ENCODE data around the gene AMBP. TPM values are rescaled to one million over a fixed set of nuclear protein-coding genes. Genes with fewer than 3 reads are reported as not detected.

Gene AMBP
- not detected for total RNA-seq

DNA sequence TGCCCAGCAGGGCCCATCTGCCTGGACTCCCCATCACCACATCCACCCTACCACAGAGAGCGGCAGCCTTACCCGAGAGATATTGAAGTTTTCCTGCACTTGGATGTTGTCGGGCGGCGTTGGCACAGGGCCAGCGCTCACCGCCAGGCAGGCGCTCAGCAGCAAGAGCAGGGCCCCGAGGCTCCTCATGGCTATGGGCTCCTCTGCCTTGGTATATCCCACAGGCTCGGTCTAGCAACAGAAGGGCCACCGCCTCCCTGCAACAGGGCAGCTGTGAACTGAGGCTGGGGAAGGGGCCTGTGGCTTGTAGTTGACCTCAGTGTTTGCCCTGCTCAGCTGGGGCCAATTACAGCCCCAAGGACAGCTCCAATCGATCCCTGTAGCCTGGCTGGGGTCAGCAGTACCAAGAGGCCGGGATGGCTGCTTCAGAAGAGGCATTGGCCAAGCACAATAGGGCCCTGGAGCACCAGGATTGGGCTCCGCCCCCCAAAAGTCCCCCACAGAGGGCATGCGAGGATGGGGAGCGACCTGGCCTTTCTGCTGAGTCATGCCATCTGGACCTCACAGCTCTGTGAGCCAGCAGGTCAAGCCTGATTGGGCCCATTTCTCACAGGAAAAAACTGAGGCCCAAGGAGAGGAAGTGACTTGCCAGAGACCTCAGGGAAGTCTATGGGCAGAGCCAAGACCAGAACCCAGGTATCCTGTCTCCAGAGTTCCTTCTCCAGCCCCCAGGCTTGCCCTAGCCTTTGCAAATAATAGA lies at the start of gene AMBP:
Gene AMBP (minus strand): TSS at position 280 of the 760 bp plus-strand sequence. CDS start 91 bp downstream, at position 189.
- Histone ChIP-seq H3K27ac (no peak within 1 kb of the TSS), H3K4me3 (no peak within 1 kb of the TSS), H3K9me3 (no peaks in the 10 kb centered on the region), H3K36me3 (no peaks in the 10 kb centered on the region), H3K27me3 (no peaks in the 10 kb centered on the region), H3K4me1 (no peaks in the 10 kb centered on the region)
- DNase-seq (ENCODE audit: low spot score), result no peak
- TF ChIP-seq, protein P1, sequence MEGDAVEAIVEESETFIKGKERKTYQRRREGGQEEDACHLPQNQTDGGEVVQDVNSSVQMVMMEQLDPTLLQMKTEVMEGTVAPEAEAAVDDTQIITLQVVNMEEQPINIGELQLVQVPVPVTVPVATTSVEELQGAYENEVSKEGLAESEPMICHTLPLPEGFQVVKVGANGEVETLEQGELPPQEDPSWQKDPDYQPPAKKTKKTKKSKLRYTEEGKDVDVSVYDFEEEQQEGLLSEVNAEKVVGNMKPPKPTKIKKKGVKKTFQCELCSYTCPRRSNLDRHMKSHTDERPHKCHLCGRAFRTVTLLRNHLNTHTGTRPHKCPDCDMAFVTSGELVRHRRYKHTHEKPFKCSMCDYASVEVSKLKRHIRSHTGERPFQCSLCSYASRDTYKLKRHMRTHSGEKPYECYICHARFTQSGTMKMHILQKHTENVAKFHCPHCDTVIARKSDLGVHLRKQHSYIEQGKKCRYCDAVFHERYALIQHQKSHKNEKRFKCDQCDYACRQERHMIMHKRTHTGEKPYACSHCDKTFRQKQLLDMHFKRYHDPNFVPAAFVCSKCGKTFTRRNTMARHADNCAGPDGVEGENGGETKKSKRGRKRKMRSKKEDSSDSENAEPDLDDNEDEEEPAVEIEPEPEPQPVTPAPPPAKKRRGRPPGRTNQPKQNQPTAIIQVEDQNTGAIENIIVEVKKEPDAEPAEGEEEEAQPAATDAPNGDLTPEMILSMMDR (IDR thresholded peaks at IDR 0.05), result no peak

DNA sequence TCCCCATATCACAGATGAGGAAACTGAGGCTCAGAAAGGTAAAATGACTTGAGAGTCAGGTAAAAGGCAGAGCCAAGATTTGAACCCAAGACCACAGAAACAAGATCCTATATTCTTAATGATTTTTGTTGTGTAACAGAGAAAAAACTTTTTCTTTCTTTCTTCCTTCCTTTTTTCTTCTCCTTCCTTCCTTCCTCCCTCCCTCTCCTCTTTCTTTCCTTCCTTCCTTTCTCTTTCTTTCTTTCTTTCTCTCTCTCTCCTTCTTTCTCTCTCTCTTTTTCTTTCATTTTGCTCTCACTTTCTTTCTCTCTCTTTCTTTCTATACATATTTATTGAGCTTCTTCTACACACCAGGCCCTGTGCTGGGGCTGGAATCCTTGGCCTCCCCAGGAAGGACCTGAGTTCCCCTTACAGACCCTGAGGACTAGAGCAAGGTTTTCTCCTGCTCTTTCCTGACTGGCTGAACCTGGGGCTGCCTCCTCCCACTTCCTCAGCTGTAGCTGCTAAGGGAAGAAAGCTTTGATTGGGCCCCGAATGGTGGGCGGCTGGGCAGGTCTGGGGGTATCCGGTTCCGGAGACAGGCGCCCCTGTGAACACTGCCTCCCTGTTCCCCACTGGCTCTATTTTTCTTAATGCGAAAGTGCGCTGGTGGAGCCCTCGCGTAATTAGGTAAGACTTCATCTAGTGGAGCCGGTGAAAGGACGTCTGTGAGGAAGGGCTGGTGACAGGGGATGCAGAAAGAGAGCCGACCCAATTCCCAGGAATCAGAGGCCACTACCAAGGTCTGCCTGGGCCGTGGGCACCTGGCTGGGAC lies 48.4 kb upstream of the AMBP start:
- H3K4me1 ChIP-seq, result peaks cover 0 to 19% of the 10 kb centered on the region in 2 donors
- H3K36me3 ChIP-seq, result no peaks in the 10 kb centered on the region
- TF ChIP-seq, protein P1 (IDR thresholded peaks at IDR 0.05), result no peak
- no peaks in the 10 kb centered on the region for H3K9me3 ChIP-seq
- no peak for DNase-seq (ENCODE audit: low spot score)
- H3K27ac ChIP-seq, result no peak overlapping the region
- H3K4me3 ChIP-seq, result no peak overlapping the region
- no peaks in the 10 kb centered on the region for H3K27me3 ChIP-seq

DNA sequence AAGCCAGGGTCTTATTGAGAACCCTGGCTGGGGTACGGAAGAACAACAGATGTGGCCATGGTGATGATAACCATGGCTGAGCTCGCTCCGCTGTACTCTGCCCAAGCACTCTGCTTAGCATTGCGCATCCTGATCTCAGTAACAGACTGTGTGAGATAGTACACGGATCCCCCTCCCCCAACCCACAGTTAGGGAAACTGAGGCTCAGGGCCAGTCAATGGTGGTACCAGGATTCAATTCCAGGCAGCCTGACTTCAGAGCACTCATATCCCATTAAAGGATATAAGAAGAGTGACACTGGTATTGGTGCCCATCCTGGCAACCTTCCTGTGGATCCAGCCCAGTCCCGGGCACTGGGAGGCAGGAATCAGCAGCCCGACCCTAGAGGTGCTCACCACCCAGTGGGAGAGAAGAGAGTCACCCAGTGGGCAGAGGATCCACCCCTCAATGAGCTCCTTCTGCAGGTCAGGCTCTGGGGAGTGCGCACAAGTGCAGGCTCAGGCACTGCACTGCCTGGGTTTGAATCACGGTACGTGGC lies 47.4 kb upstream of the AMBP start:
- DNase-seq (ENCODE audit: low spot score), result no peak
- Histone ChIP-seq H3K27me3 (no peaks in the 10 kb centered on the region), H3K36me3 (no peaks in the 10 kb centered on the region), H3K9me3 (no peaks in the 10 kb centered on the region), H3K4me3 (no peak overlapping the region), H3K27ac (no peak overlapping the region), H3K4me1 (peaks cover 0 to 11% of the 10 kb centered on the region in 2 donors)
- TF ChIP-seq, protein P1 (IDR thresholded peaks at IDR 0.05), result no peak

DNA sequence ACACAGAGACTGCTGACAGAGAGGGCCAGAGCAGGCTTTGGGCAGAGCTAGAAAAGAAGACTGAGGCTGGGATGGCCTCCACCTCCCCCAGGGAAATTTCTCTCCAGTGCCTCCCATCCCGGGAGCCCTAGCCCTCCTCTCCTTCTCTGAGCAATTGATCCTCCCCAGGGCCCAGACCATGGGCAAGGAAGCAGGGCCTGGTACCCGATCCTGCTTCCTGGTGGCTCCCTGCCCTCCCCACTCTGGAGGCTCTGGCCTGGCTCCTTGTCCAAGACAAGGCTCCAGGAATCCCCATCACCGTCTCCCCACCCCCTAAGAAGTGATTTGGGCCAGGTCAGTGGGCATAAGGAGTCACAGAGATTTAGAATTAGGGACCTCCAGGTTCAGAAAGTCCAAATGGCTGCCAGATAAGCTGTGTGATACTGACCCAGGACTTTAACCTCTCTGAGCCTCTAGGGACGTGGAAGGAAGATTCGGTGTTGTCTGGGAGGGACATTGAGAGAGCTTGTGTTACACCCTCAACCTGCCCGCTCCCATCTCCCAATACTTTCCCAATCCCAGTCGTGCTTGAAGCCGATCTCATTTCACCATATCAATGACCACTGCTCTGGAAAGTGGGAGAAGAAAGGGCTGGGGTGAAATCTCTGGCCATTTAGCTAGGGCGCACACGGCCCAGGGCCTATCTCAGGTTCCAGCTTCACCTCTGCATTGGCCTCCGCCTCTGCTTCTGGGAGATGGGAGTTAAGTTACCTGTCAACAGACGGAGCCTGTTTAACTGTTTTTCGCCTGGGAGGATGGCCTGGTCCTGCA lies 46.8 kb upstream of the AMBP start:
- H3K27me3 ChIP-seq, result no peaks in the 10 kb centered on the region
- no peaks in the 10 kb centered on the region for H3K9me3 ChIP-seq
- TF ChIP-seq, protein P1 (IDR thresholded peaks at IDR 0.05), result no peak
- H3K36me3 ChIP-seq, result no peaks in the 10 kb centered on the region
- H3K4me3 ChIP-seq, result no peak overlapping the region
- H3K27ac ChIP-seq, result no peak overlapping the region
- H3K4me1 ChIP-seq, result peaks cover 0 to 11% of the 10 kb centered on the region in 2 donors
- no peak for DNase-seq (ENCODE audit: low spot score)

DNA sequence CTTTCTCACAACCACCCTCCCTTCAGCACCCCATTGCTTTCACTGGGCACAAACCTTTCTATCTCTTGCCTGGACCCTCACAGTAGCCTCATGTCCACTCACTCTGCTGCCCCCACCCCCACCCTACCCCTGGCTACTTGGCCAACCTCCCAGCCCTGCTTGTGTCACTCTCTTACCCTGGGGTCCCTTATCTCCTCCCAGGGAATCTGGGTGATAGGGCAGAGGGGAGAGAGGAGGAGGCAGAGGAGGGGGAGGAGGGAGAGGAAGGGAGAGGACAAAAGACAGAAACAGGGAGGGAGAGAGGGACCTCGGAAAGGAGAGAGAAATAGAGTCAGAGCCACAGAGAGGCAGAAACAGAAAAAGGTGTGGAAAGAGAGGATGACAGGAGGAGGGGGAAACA lies 46.0 kb upstream of the AMBP start:
- no peak for DNase-seq (ENCODE audit: low spot score)
- H3K4me3 ChIP-seq, result no peak overlapping the region
- peaks cover 0 to 11% of the 10 kb centered on the region in 2 donors for H3K4me1 ChIP-seq
- H3K27me3 ChIP-seq, result no peaks in the 10 kb centered on the region
- no peaks in the 10 kb centered on the region for H3K36me3 ChIP-seq
- H3K9me3 ChIP-seq, result no peaks in the 10 kb centered on the region
- TF ChIP-seq, protein P1 (IDR thresholded peaks at IDR 0.05), result no peak
- H3K27ac ChIP-seq, result no peak overlapping the region

All from right atrium auricular region (tissue), 2 donors.